WTC11 (cell line): ENCODE data around the gene HBE1.

ENCODE experiments used
- CREB1 ChIP-seq: sonication (generic); formaldehyde crosslinking; IDR thresholded peaks from 2 replicates; pipeline ENCODE4 v1.8.0; 2023; ENCODE audit warnings: mild to moderate bottlenecking, missing genetic modification reagents
- GABPB1 ChIP-seq: sonication (generic); formaldehyde crosslinking; IDR thresholded peaks from 2 replicates; pipeline ENCODE4 v1.8.1; 2023; ENCODE audit warnings: mild to moderate bottlenecking, missing genetic modification reagents
- JUN ChIP-seq: sonication (generic); formaldehyde crosslinking; IDR thresholded peaks from 2 replicates; pipeline ENCODE4 v1.8.0; 2023; ENCODE audit warnings: mild to moderate bottlenecking, missing genetic modification reagents
- TF ChIP-seq, protein P1 (sequence below): fragments of 200-600 bp; IDR thresholded peaks from 2 replicates; pipeline ENCODE4 v1.8.0; 2022; ENCODE audit warnings: antibody characterized with exemption

GRCh38 chr11:5247472-5248192 is 22.1 kb downstream of the HBE1 start:
- TF ChIP-seq CREB1 (no peak), GABPB1 (CRISPR knock-in tag) (no peak), JUN (CRISPR knock-in tag) (no peak)
- TF ChIP-seq, protein P1, sequence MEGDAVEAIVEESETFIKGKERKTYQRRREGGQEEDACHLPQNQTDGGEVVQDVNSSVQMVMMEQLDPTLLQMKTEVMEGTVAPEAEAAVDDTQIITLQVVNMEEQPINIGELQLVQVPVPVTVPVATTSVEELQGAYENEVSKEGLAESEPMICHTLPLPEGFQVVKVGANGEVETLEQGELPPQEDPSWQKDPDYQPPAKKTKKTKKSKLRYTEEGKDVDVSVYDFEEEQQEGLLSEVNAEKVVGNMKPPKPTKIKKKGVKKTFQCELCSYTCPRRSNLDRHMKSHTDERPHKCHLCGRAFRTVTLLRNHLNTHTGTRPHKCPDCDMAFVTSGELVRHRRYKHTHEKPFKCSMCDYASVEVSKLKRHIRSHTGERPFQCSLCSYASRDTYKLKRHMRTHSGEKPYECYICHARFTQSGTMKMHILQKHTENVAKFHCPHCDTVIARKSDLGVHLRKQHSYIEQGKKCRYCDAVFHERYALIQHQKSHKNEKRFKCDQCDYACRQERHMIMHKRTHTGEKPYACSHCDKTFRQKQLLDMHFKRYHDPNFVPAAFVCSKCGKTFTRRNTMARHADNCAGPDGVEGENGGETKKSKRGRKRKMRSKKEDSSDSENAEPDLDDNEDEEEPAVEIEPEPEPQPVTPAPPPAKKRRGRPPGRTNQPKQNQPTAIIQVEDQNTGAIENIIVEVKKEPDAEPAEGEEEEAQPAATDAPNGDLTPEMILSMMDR, result no peak
